ENCODE data around the gene OPN1MW3.
A peak's percentile ranks its signal among the peaks of the same experiment; 100 is the strongest.

Gene OPN1MW3

DNA sequence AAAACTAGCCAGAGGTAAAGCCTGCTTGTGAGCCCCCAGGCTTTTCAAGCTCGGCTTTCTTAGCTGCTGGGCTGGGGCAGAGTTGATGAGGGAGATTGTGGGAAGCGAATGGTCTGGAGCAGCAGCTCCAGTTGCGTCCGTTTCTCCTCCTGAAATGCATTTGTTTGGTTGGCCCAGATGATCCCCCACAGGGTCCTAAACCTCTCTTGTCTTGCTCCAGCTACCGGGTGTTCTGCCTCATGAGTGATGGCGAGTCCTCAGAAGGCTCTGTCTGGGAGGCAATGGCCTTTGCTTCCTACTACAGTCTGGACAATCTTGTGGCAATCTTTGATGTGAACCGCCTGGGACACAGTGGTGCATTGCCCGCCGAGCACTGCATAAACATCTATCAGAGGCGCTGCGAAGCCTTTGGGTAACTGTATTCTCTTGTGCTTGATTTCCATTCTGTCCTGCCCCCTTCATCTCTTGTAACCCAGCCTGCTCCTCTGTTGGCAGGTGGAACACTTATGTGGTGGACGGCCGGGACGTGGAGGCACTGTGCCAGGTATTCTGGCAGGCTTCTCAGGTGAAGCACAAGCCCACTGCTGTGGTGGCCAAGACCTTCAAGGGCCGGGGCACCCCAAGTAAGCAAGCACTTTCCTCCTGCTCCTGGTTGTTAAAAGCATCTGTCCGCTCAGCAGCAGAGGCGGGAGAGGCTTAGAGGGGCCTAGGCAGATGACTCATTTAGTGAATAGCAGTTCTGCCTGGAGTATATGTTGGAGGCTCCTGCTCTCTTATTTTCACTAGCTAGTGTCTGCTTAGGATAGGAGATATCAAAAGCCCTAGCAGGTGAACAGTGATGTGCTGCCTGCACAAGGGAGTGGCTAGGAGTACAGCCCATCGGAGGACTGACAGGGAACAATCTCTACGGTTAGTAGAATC lies 53.5 kb downstream of the OPN1MW3 start:
- DNase-seq (ENCODE audit: extremely low spot score): no peak
- ChIA-PET CTCF (no interaction called here), POLR2A (interaction anchor here (0.5 kb wide), 1 partner anchor 206 kb away, joined by 4 read pairs; no protein-coding TSS in a partner anchor)
- TF ChIP-seq CTCF (IDR thresholded peaks at IDR 0.05; ENCODE audit: control extremely low read depth, extremely low read depth, low read depth, missing control alignments): no peak

GRCh38 chrX:154312116-154312515 lies 54.7 kb downstream of the OPN1MW3 start:
- CTCF ChIA-PET: no interaction called here
- POLR2A ChIA-PET: no interaction called here
- TF ChIP-seq CTCF (IDR thresholded peaks at IDR 0.05; ENCODE audit: control extremely low read depth, extremely low read depth, low read depth, missing control alignments): no peak
- no peak for DNase-seq (ENCODE audit: extremely low spot score)

DNA sequence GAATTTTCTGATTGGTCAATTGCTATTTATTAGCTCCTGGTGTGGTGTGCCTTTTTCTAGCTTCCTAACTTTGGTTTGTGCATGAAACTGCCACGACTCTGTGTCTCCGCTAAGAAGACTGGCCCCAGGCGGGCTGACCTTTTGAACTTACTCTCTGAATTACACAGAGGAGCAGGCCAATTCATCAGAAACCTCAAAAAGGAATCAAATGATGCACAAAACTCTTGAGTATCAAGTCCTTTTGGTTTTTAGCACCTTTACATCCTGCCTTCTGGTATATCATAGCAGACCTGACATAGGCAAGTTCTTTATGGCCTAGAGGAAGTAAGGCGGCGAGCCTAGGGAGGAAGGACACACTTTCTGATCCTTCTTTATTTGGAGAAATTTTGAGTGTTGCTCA lies 55.8 kb downstream of the OPN1MW3 start:
- ChIA-PET POLR2A (no interaction called here), CTCF (no interaction called here)
- TF ChIP-seq CTCF (IDR thresholded peaks at IDR 0.05; ENCODE audit: control extremely low read depth, extremely low read depth, low read depth, missing control alignments): no peak
- DNase-seq (ENCODE audit: extremely low spot score): peak; percentile 34

DNA sequence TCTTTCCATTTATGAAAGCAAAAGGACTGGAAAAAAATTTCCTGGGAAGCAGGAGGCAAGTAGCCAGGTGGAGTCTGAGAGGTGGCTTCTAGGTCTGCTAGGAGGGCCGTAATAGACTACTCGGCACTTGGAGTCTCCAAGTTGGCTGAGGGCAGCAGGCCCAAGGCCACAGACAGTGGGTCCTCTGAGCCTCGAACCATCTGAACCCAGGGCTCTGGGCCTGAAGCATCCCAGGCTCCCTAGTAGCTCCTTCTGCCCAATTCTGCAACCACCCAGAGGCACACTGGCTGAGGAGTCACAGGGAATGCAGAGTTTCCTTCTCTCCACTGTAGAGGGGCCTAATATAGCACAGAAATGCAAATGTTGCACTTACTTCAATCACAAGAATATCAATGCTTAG lies 58.0 kb downstream of the OPN1MW3 start:
- CTCF ChIA-PET: no interaction called here
- POLR2A ChIA-PET: no interaction called here

GRCh38 chrX:154317391-154317995 lies 60.1 kb downstream of the OPN1MW3 start:
- POLR2A ChIA-PET: no interaction called here
- no peak for DNase-seq (ENCODE audit: extremely low spot score)
- TF ChIP-seq CTCF (IDR thresholded peaks at IDR 0.05; ENCODE audit: control extremely low read depth, extremely low read depth, low read depth, missing control alignments): peak; percentile 16
- CTCF ChIA-PET: interaction anchor here (1.0 to 2.1 kb wide), 6 partner anchors 9 to 182 kb away, joined by 3 to 7 read pairs (median 4); no protein-coding TSS in a partner anchor

More for the DNA sequence above, 58.0 kb downstream of the OPN1MW3 start:
- no peak for DNase-seq (ENCODE audit: extremely low spot score)
- no peak for TF ChIP-seq CTCF (IDR thresholded peaks at IDR 0.05; ENCODE audit: control extremely low read depth, extremely low read depth, low read depth, missing control alignments)

- no peak for TF ChIP-seq CTCF (IDR thresholded peaks at IDR 0.05; ENCODE audit: control extremely low read depth, extremely low read depth, low read depth, missing control alignments)
- POLR2A ChIA-PET: no interaction called here
- no peak for DNase-seq (ENCODE audit: extremely low spot score)
- CTCF ChIA-PET: interaction anchor here (2.8 kb wide), 1 partner anchor 12 kb away, joined by 6 read pairs; no protein-coding TSS in a partner anchor
These were observed 63.0 kb downstream of the OPN1MW3 start for GRCh38 chrX:154320406-154320805.

All from GM10248 (cell line).